ENCODE data around the gene GCNT1. TPM values are rescaled to one million over a fixed set of nuclear protein-coding genes. Genes with fewer than 3 reads are reported as not detected.
A peak's percentile ranks its signal among the peaks of the same experiment; 100 is the strongest.

GCNT1 gene
- total RNA-seq, 1 donor from 2014 or later: 8.0 TPM

GRCh38 chr9:76456202-76456926 lies 2.6 kb upstream of the GCNT1 start:
- H3K36me3 Mint-ChIP-seq (ENCODE audit: unreplicated experiment): no peaks in the 10 kb centered on the region
- H3K4me1 Mint-ChIP-seq (ENCODE audit: unreplicated experiment): peaks cover 33% of the 10 kb centered on the region
- no peaks in the 10 kb centered on the region for H3K27me3 Mint-ChIP-seq (ENCODE audit: unreplicated experiment)
- DNase-seq (ENCODE audit: extremely low spot score, unreplicated experiment): no peak
- TF ChIP-seq, protein P1, sequence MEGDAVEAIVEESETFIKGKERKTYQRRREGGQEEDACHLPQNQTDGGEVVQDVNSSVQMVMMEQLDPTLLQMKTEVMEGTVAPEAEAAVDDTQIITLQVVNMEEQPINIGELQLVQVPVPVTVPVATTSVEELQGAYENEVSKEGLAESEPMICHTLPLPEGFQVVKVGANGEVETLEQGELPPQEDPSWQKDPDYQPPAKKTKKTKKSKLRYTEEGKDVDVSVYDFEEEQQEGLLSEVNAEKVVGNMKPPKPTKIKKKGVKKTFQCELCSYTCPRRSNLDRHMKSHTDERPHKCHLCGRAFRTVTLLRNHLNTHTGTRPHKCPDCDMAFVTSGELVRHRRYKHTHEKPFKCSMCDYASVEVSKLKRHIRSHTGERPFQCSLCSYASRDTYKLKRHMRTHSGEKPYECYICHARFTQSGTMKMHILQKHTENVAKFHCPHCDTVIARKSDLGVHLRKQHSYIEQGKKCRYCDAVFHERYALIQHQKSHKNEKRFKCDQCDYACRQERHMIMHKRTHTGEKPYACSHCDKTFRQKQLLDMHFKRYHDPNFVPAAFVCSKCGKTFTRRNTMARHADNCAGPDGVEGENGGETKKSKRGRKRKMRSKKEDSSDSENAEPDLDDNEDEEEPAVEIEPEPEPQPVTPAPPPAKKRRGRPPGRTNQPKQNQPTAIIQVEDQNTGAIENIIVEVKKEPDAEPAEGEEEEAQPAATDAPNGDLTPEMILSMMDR (IDR thresholded peaks at IDR 0.05): no peak
- peak overlapping the region; percentile 15 for H3K27ac Mint-ChIP-seq (ENCODE audit: unreplicated experiment)
- no peak overlapping the region for H3K4me3 Mint-ChIP-seq (ENCODE audit: unreplicated experiment)
- no peaks in the 10 kb centered on the region for H3K9me3 Mint-ChIP-seq (ENCODE audit: unreplicated experiment)

- Mint-ChIP-seq H3K27ac (ENCODE audit: unreplicated experiment) (peak overlapping the region; percentile 80), H3K9me3 (ENCODE audit: unreplicated experiment) (no peaks in the 10 kb centered on the region), H3K27me3 (ENCODE audit: unreplicated experiment) (no peaks in the 10 kb centered on the region), H3K4me1 (ENCODE audit: unreplicated experiment) (peaks cover 24% of the 10 kb centered on the region), H3K36me3 (ENCODE audit: unreplicated experiment) (no peaks in the 10 kb centered on the region), H3K4me3 (ENCODE audit: unreplicated experiment) (peak overlapping the region; percentile 93)
- DNase-seq (ENCODE audit: extremely low spot score, unreplicated experiment): no peak
- TF ChIP-seq, protein P1 (IDR thresholded peaks at IDR 0.05): peak; percentile 45
Observed at GRCh38 chr9:76459694-76460635, 983 bp downstream of the GCNT1 start.

GRCh38 chr9:76462126-76462525 lies 3.1 kb downstream of the GCNT1 start:
- Mint-ChIP-seq H3K27me3 (ENCODE audit: unreplicated experiment) (no peaks in the 10 kb centered on the region), H3K36me3 (ENCODE audit: unreplicated experiment) (no peaks in the 10 kb centered on the region), H3K4me1 (ENCODE audit: unreplicated experiment) (peaks cover 18% of the 10 kb centered on the region), H3K9me3 (ENCODE audit: unreplicated experiment) (no peaks in the 10 kb centered on the region), H3K4me3 (ENCODE audit: unreplicated experiment) (no peak overlapping the region), H3K27ac (ENCODE audit: unreplicated experiment) (no peak overlapping the region)
- no peak for DNase-seq (ENCODE audit: extremely low spot score, unreplicated experiment)
- TF ChIP-seq, protein P1 (IDR thresholded peaks at IDR 0.05): no peak

DNA sequence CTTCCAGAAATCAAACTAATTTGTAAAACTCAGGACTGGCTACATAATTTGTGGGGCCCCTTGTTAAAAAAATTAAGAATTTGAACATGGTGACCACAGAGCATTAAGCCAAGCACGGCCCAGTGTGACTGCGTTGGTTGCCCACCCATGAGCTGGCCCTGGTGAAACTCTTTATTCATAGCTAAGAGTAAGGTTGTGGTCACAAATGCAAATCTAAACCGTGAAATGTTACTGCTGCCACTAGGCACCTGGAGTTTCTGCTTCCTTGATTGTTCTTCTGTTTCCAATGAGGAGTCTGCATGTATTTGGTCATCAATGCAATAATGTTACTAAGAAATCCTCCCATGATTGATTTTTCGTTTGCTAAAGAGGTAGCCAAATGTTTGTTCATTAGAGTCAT lies 4.2 kb downstream of the GCNT1 start:
- Mint-ChIP-seq H3K4me1 (ENCODE audit: unreplicated experiment) (peaks cover 18% of the 10 kb centered on the region), H3K9me3 (ENCODE audit: unreplicated experiment) (no peaks in the 10 kb centered on the region), H3K27ac (ENCODE audit: unreplicated experiment) (no peak overlapping the region), H3K36me3 (ENCODE audit: unreplicated experiment) (no peaks in the 10 kb centered on the region), H3K27me3 (ENCODE audit: unreplicated experiment) (no peaks in the 10 kb centered on the region), H3K4me3 (ENCODE audit: unreplicated experiment) (no peak overlapping the region)
- no peak for DNase-seq (ENCODE audit: extremely low spot score, unreplicated experiment)
- TF ChIP-seq, protein P1 (IDR thresholded peaks at IDR 0.05): no peak

DNA sequence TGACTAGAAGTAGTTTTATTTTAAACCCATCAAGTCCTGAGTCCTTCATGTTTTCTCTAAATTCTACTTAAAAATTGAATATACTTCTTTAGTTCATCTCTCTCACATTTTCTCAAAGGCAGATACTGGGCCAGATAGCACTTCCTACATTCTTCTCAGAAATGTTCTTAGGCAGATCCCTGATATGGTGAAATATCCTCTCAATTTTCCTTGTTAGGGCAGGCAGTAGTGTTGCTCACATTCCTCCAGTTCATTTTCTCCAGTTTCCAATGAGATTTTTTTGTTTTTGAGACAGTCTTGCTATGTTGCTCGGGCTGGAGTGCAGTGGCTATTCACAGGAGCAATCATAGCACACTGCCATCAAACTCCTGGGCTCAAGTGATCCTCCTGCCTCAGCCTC lies 5.7 kb downstream of the GCNT1 start:
- no peak overlapping the region for H3K27ac Mint-ChIP-seq (ENCODE audit: unreplicated experiment)
- H3K4me3 Mint-ChIP-seq (ENCODE audit: unreplicated experiment): no peak overlapping the region
- H3K4me1 Mint-ChIP-seq (ENCODE audit: unreplicated experiment): peaks cover 15% of the 10 kb centered on the region
- no peaks in the 10 kb centered on the region for H3K36me3 Mint-ChIP-seq (ENCODE audit: unreplicated experiment)
- no peak for DNase-seq (ENCODE audit: extremely low spot score, unreplicated experiment)
- no peaks in the 10 kb centered on the region for H3K9me3 Mint-ChIP-seq (ENCODE audit: unreplicated experiment)
- TF ChIP-seq, protein P1 (IDR thresholded peaks at IDR 0.05): no peak
- no peaks in the 10 kb centered on the region for H3K27me3 Mint-ChIP-seq (ENCODE audit: unreplicated experiment)

All from osteocyte (in vitro differentiated cells).